HG03060 (cell line): ENCODE data around the gene ZNF785.
A peak's percentile ranks its signal among the peaks of the same experiment; 100 is the strongest.
"Not testable (repeated sequence)": the region's sequence is repeated elsewhere in the genome, so short reads cannot be mapped to it uniquely, and the experiment has no call there.

Source experiments
- ATAC-seq: cut with Tn5 transposase; IDR thresholded peaks from one replicate; pipeline ENCODE4 v1.9.1; 2021; ENCODE audit warnings: low read depth, moderate number of reproducible peaks; ENCODE audit not compliant: unreplicated experiment

ZNF785 gene

DNA sequence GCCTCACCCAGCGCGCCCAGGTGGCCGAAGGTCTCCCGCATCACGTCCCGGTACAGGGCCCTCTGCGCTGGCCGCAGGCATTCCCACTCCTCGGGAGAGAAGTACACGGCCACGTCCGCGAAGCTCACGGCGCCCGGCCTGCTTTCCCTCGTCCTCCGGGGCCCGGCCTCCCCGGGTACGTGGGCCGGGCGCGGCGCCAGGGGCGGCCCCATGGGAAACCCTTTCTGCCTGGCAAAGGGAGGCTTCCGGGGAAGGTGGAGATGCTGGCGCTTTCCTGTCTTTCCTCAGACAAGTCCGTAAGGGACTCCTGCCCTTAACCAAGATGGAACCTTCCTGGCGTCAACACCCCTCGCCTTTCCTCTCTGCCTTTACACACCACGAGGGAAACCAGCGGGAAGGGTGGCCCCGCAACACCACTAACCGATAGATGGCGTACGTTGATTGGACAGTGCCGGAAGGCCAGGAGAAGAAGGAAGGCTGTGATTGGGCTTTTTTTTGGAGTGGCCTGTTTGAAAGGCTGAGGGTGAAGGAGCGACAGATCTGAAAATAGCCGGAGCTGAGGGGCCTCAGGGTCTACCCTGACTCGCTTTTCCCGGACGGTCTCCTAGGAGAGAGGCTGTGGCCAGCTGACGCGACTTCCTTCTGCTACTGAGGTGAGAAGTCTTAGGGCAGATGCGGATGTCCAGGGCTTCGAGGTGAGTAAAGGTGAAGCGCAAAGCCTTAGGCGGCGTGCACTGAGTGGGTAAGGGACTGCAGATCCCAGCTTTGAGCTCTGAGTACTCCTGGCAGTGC, at the start of gene ZNF785:
TSS of gene ZNF785 (minus strand) at position 298 of the 792 bp plus-strand sequence. CDS start at position 212, 86 bp downstream.
- ATAC-seq, result peak; percentile 69

DNA sequence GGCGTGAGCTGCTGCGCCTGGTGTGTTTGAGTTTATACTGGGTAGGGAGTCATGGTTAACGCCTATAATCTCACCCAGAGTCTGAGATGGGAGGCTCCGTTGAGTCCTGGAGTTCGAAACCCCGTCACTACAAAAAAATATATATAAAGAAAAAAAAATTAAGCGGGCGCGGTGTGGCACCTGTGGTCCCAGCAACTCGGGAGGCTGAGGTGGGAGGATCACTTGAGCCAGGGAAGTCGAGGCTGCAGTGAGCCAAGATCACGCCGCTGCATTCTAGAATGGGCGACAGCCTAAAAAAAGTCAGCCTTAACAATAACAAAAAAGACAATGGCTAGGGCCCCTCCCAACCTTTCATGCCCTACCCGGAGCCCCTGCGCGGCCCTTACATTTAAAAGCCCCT, 48.0 kb upstream of the ZNF785 start:
- no peak for ATAC-seq

DNA sequence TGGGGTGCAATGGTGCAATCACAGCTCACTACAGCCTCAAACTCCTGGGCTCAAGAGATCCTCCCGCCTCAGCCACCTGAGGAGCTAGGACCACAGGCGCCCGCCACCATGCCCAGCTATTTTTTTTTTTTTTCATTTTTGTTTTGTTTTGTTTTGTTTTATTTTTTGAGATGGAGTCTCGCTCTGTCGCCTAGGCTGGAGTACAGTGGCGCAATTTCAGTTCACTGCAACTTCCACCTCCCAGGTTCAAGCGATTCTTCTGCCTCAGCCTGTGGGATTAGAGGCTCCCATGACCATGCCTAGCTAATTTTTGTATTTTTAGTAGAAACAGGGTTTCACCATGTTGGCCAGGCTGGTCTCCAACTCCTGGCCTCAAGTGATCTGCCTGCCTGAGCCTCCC, 47.0 kb upstream of the ZNF785 start:
- ATAC-seq, result not testable (repeated sequence)

DNA sequence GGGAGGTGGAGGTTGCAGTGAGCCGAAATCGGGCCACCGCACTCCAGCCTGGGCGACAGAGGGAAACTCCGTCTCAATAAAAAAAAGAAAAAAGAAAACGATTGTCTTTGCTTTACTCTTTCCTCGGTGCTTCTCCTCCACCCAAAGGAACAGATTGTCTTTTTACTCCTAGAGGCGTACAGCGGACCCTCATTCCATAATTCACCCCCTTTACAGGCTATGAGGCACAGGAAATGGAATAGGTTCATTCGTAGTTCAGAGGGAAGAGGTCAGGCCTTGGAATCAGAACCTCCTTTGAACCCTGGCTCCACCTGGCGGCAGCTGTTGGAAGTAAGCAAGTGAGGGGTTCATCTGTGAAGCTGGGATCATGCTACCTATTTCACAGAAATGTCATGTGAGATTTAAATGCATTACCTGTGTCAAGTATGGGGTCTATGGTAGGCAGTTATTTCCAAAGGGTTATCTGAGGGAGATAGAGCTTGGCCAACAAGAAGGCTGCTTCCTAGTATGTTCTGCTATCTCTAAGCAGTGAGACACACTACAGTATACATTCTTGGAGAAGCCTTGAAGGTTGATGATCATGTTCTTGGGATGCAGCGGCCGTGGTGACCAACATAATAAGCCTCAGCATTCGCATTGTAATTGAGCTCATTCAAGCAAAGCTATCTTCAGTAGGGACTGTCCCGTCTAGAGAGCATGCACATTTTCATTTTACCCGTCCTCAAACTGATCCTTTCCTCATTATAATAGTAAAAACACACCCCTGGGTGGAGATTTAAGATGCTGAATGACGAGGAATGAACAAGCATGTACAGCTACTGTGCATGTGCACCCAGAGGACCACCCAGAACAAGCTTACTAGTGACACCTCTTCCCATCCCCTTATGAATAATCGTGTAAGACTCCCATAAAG, 43.4 kb upstream of the ZNF785 start:
- ATAC-seq, result no peak

DNA sequence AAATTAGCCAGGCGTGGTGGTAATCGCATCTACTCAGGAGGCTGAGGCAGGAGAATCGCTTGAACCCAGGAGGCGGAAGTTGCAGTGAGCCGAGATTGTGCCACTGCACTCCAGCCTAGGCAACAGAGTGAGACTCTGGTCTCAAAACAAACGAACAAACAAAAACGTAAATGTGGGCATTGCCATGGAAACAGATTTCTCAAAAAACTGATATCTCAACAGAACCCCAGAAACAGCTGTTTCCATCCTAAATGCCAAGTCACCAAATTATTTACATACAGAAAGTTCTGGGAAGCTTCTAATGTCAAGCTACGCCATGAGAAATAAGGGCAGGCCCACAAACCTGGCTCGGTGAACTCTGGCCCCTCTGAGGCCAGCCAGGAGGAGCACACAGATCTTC, 40.7 kb upstream of the ZNF785 start:
- ATAC-seq, result no peak

DNA sequence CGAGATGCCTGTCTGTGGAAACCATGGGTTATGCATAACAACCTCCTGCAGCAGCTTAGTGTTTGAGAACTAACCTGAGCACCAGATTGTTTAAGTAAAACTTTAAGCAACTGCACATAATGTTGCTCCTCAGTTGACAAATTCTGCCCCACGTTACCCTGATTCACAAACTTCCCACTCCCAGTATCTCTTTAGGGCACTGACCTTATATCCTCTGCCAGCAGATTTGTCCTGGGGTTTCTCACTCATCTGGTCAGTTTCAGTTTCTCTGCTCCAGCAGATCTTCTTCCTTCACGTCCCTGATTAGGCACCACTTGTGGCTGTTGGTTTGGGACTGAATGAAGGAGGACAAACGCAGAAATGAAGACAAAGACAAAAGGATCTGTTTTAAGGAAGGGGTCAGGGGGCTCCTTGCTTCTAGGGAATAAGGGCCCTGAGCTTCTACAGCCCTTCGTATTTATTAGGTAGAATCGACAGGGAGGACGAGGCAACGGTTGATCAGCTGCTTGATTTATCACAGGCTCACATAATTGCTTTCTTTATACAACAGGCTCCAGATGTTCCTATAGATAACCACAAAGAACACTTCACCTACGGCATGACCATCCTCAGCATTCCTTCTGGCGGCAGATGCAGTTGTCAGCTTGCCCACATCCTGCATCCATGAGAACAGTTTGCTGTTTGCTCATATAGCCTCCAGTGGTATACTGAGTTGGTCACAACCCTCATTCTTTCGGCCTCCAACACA, 38.2 kb upstream of the ZNF785 start:
- no peak for ATAC-seq

DNA sequence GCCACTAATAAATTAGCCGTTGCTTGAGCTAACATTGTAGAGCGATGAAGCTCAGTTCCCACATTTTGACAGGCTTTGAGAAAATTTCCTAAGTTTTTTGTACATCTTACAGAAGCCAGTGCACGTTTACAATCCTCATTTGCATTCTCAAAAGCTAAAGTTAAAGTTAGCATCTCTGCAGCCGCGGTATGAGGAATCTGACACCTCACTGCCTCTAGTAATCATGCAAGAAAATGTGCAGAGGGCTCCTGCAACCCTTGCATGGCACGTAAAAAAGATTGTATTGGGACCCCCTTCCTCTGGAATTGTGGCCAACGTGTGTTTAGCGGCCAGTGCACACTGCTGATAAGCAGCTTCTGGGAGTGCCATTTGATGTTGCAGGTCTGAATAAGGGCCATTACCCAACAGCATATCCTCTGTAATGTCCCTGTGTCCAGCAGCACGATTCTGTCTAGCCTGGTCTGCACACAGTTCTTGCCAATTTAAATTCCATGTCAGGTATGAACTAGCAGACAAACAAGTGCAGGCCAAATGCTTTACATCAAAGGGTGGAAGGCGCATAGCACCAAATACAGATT, 37.0 kb upstream of the ZNF785 start:
- ATAC-seq, result no peak

DNA sequence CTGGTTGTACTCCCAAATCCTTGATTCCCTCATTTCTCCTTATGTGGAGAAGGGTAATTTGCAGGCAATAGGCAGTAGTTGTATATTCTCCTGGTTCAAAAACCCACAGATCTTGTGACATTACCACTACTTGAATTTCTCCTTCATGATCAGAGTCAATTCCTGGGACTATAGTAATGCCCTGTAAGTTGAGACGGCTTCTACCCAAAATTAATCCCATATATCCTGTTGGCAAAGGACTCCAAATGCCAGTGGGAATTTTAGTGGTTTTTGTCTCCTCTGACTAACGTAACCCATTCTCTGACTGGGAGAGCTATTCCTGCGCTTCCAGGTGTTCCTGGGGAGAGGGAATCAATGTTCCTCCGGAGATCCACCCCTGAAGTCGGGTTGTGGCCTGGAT, 36.3 kb upstream of the ZNF785 start:
- ATAC-seq, result no peak

DNA sequence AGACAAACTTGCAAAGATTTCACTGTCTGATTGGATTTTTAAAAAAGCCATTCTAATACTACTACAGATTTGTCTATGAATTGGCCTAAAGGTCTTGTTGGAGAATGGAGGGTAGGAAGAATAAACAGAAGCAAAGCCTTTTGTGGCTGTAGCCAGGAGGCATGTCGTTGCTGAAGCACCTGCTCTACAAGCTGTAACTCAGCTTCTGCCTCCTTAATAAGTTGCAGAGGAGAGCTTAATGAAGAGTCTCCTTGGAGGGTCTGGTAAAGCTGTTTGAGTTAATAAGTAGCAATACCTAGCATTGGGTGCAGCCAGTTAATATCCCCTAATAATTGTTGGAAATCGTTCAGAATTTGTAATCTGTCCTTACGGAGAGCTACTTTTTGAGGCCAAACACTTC, 34.7 kb upstream of the ZNF785 start:
- no peak for ATAC-seq

DNA sequence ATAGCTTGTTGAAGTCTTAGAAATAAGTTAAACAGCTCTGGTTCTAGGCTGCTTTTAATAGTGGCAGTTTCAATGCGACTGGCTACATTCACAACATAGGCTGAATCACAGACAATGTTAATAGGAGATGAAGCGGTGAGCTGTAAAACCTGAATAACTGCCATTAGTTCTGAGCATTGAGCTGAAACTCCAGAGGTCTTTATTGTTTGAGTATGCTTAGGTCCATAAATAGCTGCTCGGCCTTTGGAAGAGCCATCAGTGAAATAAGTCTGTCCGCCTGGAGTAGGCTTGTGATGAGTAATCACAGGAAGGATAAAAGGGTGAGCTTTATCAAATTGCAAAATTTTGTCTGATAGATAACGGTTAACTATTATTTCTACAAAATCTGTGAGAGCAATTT, 34.1 kb upstream of the ZNF785 start:
- no peak for ATAC-seq

DNA sequence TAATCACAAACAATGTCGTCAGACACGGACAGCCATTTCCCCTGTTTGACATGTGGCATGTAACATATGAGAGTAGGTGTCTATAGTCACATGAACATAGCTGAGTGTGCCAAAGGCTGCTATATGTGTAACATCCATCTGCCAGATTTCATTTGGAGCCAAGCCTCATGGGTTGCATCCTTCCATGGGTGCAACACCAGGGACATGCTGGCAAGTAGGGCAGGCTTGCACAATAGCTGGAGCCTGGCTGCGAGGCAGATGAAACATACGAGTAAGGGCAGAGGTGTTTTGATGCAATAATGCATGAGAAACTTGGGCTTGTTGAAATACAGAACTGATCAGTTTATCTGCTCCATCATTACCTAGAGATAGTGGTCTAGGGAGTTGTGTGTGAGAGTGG, 33.7 kb upstream of the ZNF785 start:
- ATAC-seq, result no peak

DNA sequence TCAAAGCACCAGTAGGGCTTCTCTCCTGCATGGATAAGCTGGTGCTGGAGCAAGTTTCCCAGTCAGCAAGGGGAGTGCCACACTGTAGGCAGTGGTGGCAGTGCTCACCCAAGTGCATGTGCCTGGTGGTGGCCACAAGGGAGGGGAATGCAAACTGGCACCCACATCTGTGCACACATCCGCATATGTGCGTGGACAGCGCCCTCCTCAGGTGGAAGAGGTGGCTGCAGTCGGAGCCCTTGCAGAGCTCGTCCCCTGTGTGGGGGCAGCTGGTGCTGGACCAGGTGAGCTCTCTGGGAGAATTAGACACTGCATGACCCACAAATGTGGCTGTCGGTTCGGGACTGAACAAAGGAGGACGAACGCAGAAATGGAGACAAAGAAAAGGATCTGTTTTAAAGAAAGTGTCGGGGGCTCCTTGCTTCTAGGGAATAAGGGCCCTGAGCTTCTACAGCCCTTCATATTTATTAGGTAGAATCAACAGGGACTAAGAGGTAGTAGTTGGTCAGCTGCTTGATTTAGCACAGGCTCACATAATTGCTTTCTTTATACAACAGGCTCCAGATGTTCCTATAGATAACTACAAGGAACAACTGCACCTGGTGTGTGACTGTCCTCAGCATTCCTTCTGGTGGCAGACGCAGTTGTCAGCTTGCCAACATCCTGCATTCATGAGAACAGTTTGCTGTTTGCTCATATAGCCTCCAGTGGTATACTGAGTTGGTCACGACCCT, 30.0 kb upstream of the ZNF785 start:
- no peak for ATAC-seq

DNA sequence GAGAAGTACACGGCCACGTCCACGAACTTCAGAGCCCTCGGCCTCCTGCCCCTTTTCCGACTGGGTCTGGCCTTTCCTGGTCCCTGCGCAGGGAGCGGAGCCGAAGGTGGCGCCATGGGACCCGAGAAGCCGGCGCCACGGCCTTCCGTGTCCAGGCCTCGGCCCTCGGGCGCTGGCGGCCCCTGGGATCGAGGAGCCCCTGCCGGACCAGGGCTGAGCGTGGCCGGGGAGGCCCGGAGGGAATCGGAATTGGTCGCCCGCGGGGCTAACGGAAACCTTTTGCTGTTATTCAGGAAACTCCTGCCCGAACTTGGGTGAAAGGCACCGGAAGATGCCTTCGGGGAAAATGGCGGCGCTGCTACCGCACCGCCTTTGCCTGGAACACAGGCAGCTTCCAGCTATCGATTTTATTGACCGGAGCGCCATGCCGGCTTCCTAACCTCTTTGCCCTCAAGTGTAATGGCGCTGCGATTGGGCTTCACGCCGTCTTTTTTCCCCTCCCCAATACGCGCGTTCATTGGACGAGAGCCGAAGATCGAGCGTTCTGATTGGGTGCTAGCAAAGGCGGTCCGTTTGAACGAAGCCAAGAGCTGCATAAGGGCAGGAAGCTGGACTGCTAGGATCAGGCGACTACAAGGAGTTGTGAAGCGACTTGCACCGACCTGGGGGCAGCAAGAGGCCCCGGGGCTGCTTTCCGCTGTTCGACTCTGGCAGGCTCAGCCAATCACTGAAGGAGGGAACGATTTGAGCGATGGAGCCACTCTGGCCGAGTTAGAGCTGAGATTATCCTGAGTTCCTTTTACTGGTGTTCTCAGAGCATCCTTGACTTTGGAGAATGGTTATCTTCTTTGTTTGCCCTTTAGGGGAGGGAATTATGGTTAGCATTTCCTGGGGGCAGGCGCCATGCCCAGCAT, 24.7 kb upstream of the ZNF785 start, which contains the start of gene ZNF689:
TSS of gene ZNF689 (minus strand) at position 464 of the 914 bp plus-strand sequence. CDS start at position 116, 348 bp downstream.
- ATAC-seq, result peak; percentile 66

DNA sequence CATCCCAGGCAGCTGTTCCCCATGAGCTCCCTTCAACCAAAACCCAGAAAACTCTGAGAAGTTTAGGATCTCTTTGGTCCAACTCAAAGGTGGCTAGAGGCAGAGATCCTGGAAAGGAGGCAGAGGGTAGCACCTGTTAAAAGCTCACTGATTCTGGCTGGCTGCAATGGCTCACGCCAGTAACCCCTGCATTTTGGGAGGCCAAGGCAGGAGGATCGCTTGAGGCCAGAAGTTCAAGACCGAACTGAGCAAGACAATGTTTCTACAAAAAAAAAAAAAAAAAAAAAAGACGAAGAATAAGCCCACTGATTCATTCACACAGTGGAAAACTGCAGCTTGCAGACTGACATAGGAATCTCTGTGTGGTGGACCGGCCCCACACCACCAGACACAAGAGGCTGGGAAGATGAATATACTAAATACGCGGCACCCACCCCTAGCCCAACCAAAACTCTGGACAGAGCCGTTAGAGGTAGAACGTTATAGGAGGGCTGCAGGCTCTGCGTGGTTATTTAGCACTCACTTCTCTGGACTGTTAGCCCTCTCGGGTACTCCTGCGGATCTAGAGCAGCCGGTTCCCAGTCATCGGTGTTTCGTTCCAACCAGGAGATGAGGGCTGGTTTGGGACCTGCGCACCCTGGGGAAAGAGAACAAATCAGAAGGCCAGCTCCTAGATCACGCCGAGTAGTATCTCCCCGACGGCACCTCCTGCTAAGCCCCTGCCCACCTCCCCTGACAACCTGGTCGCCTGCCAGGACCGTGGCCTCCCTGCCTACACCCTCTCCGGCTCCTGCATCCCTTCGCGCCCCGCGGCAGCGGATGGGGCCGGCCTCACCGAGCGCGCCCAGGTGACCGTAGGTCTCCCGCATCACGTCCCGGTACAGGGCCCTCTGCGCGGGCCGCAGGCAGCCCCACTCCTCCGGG, 23.8 kb upstream of the ZNF785 start:
- ATAC-seq, result peak; percentile 8

DNA sequence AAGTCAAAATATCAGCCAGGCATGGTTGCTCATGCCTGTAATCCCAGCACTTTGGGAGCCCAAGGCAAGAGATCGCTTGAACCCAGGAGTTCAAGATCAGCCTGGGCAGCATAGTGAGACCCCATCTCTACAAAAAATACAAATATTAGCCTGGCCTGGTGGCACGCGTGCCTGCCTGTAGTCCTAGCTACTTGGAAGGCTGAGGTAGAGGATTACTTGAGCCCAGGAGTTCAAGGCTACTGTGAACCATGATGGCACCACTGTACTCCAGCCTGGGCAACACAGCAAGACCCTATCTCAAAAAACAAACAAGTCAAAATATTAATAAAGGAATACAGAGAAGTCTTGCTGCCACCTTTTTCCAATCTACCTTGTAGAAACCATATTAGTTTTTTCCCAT, 20.5 kb upstream of the ZNF785 start:
- ATAC-seq, result no peak

DNA sequence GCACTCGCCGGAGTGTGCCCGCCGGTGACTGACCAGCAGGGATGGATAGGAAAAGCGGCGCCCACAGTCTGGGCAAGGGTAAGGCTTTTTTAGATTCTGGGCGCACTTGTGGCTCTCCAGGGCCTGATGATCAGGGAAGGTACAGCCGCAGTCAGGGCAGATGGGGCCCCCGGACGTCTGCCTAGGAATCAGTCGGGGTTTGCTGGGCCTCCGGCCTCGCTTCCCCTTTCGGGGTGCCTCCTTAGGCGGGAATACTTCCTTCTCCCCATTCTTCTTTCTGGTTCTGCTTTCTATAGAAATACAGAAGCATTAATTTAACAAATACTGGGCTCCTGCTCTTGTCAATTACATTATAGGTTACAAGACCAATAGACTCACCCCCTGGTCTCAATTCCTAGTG, 19.7 kb upstream of the ZNF785 start:
- ATAC-seq, result no peak

DNA sequence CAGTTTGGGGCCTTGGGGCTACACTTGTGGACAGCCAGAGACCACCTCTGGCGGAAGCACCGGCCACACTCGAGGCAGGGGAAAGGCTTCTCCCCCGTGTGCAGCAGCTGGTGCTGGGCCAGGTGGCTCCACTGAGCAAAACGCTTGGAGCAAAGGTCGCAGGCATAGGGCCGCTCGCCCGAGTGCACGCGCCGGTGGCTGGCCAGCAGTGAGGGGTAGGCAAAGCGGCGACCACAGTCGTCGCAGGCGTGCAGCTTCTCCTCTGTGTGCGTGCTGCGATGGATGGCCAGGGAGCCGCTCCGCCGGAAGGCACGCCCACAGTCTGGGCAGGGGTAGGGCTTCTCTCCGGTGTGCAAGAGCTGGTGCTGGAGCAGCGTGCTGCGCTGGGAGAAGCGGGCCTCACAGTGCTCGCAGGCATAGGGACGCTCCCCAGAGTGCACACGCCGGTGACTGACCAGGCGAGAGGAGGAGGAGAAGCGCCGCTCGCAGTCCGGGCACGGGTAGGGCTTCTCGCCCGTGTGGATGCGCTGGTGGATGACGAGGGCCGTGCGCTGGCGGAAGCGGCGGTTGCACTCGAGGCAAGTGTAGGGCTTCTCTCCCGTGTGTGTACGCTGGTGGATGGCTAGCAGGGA, 18.9 kb upstream of the ZNF785 start:
- ATAC-seq, result no peak
